Measurements from ENCODE around the gene CCNDBP1.
"Not testable (repeated sequence)": the region's sequence is repeated elsewhere in the genome, so short reads cannot be mapped to it uniquely, and the experiment has no call there.

The CCNDBP1 gene

GRCh38 chr15:43185157-43186002 is at the start of gene CCNDBP1:
CCNDBP1 (plus strand) TSS chr15:43185403; CDS start chr15:43185499, 96 bp downstream.
- DNase-seq (ENCODE audit: low read depth), result peak; percentile 69

- no peak for DNase-seq (ENCODE audit: low read depth)
These were observed 41.8 kb upstream of the CCNDBP1 start for GRCh38 chr15:43143203-43143941.

GRCh38 chr15:43144512-43144911 is 40.7 kb upstream of the CCNDBP1 start:
- DNase-seq (ENCODE audit: low read depth), result no peak

- DNase-seq (ENCODE audit: low read depth), result no peak
These were observed 39.0 kb upstream of the CCNDBP1 start for GRCh38 chr15:43146184-43146583.

- peak; percentile 99 for DNase-seq (ENCODE audit: low read depth)
These were observed 34.8 kb upstream of the CCNDBP1 start for GRCh38 chr15:43150191-43150929.

GRCh38 chr15:43151688-43152087 is 33.5 kb upstream of the CCNDBP1 start:
- no peak for DNase-seq (ENCODE audit: low read depth)

GRCh38 chr15:43153269-43153668 is 31.9 kb upstream of the CCNDBP1 start:
- no peak for DNase-seq (ENCODE audit: low read depth)

- DNase-seq (ENCODE audit: low read depth), result no peak
These were observed 19.3 kb upstream of the CCNDBP1 start for GRCh38 chr15:43165801-43166325.

GRCh38 chr15:43167261-43167660 is 17.9 kb upstream of the CCNDBP1 start:
- not testable (repeated sequence) for DNase-seq (ENCODE audit: low read depth)

GRCh38 chr15:43168192-43169107 is 16.8 kb upstream of the CCNDBP1 start:
- DNase-seq (ENCODE audit: low read depth), result no peak

- DNase-seq (ENCODE audit: low read depth), result no peak
These were observed 15.3 kb upstream of the CCNDBP1 start for GRCh38 chr15:43169888-43170287.

GRCh38 chr15:43175656-43176309 is 9.4 kb upstream of the CCNDBP1 start:
- not testable (repeated sequence) for DNase-seq (ENCODE audit: low read depth)

GRCh38 chr15:43177147-43177546 is 8.1 kb upstream of the CCNDBP1 start:
- DNase-seq (ENCODE audit: low read depth), result not testable (repeated sequence)

- no peak for DNase-seq (ENCODE audit: low read depth)
These were observed 1.9 kb upstream of the CCNDBP1 start for GRCh38 chr15:43183270-43183669.

GRCh38 chr15:43184407-43185124 is 637 bp upstream of the CCNDBP1 start:
- DNase-seq (ENCODE audit: low read depth), result no peak

GRCh38 chr15:43186003-43186353 is 775 bp downstream of the CCNDBP1 start:
- no peak for DNase-seq (ENCODE audit: low read depth)

- DNase-seq (ENCODE audit: low read depth), result no peak
These were observed 2.4 kb downstream of the CCNDBP1 start for GRCh38 chr15:43187544-43188155.

GRCh38 chr15:43189296-43189695 is 4.1 kb downstream of the CCNDBP1 start:
- no peak for DNase-seq (ENCODE audit: low read depth)

GRCh38 chr15:43190178-43190577 is 5.0 kb downstream of the CCNDBP1 start:
- no peak for DNase-seq (ENCODE audit: low read depth)

- no peak for DNase-seq (ENCODE audit: low read depth)
These were observed 8.5 kb downstream of the CCNDBP1 start for GRCh38 chr15:43193710-43194109.

Measured in HS-5 (cell line).